Choroid plexus epithelial cell (primary cell): ENCODE measurements around the gene HABP2.

Experiments
- DNase-seq: peaks from one replicate; pipeline ENCODE4 v3.0.0-alpha.2; 2010; ENCODE audit warnings: low read depth
- H3K4me3 ChIP-seq: 2 replicates; pipeline ENCODE4 v1.5.1; 2011; ENCODE audit warnings: low read depth, mild to moderate bottlenecking, control low read depth, low read length, moderate library complexity
- CTCF ChIP-seq: conservative IDR thresholded peaks from 2 replicates; pipeline ENCODE4 v1.5.1; 2011; ENCODE audit warnings: low read depth, mild to moderate bottlenecking, control low read depth, inconsistent platforms, low read length, moderate library complexity

The HABP2 gene

GRCh38 chr10:113552701-113553100 lies at the start of gene HABP2:
HABP2 (plus strand) TSS chr10:113553053; CDS start chr10:113553122, 69 bp downstream.
- TF ChIP-seq CTCF = no peak
- no peak for DNase-seq
- H3K4me3 ChIP-seq = no peak within 1 kb of the TSS

GRCh38 chr10:113503930-113504329 lies 48.9 kb upstream of the HABP2 start:
- DNase-seq = no peak
- no peak for TF ChIP-seq CTCF
- no peak overlapping the region for H3K4me3 ChIP-seq

GRCh38 chr10:113504423-113504822 lies 48.4 kb upstream of the HABP2 start:
- no peak overlapping the region for H3K4me3 ChIP-seq
- DNase-seq = no peak
- no peak for TF ChIP-seq CTCF

- DNase-seq = no peak
- no peak overlapping the region for H3K4me3 ChIP-seq
- no peak for TF ChIP-seq CTCF
Observed at GRCh38 chr10:113506476-113506875, 46.4 kb upstream of the HABP2 start.

- no peak for TF ChIP-seq CTCF
- DNase-seq = no peak
- H3K4me3 ChIP-seq = no peak overlapping the region
Observed at GRCh38 chr10:113511419-113511818, 41.4 kb upstream of the HABP2 start.

- DNase-seq = no peak
- TF ChIP-seq CTCF = no peak
- H3K4me3 ChIP-seq = no peak overlapping the region
Observed at GRCh38 chr10:113515161-113515560, 37.7 kb upstream of the HABP2 start.

- H3K4me3 ChIP-seq = no peak overlapping the region
- no peak for TF ChIP-seq CTCF
- DNase-seq = peak; percentile 11
Observed at GRCh38 chr10:113515601-113516000, 37.3 kb upstream of the HABP2 start.
